CMK (cell line): ENCODE results near the gene C13orf46.
"Not testable (repeated sequence)": the region's sequence is repeated elsewhere in the genome, so short reads cannot be mapped to it uniquely, and the experiment has no call there.

Experiments used
- DNase-seq: peaks from one replicate; pipeline ENCODE4 v3.0.0-alpha.2; 2010; ENCODE audit warnings: low read depth

C13orf46 gene

GRCh38 chr13:113991676-113992179, 17.9 kb upstream of the C13orf46 start:
- no peak for DNase-seq

- DNase-seq: no peak
These were observed 17.4 kb upstream of the C13orf46 start for GRCh38 chr13:113991191-113991669.

DNA sequence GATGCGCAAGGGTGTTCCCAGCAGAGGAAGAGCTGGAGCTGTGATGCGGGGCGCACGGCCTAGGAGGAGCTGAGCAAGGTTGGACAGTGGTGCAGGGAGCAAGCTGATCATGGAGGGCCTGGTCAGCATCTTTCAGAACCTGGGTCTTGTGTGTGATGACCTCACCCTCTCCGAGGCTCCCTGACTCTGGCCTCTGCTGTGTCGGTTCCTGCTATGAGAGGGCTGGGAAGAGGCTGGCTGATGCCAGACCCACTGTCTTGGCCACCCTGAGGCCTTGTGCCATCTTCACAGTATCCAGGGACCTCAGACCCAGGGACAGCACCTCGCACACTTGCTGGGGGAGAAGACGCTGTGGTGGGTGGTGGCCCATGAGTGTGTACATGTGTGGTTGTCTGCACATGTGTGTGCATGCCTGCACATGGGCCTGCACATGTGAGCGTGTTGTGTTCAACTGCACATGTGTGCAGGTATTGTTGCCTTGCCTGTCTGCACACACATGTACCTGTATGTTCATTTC, 16.5 kb upstream of the C13orf46 start:
- DNase-seq: no peak

DNA sequence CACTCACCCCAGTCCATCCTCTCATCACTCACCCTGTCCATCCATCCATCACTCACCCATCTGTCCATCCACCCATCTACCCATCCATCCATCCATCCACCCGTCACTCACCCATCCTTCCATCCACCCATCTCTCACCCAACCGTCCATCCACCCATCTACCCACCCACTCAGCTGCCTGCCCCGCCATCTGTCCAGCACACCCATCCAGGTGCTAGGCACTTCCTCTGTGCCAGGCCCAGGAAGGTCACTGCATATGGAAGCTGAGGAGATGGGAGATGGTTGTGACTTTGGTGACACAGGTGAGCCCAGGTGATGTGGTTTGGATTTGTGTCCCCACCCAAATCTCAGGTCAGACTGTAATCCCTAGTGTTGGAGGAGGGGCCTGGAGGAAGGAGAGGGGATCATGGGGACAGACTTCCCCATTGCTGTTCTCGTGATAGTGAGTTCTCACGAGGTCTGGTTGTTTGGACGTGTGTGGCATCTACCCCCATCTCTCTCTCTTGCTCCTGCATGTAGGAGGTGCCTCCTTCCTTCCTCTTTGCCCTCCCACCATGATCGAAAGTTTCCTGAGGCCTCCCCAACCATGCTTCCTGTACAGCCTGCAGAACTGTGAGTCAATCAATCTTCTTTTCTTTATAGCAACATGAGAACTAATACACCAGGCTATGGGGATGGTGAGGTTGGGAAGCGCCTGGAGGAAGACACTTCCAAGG, 15.9 kb upstream of the C13orf46 start:
- peak; percentile 46 for DNase-seq

DNA sequence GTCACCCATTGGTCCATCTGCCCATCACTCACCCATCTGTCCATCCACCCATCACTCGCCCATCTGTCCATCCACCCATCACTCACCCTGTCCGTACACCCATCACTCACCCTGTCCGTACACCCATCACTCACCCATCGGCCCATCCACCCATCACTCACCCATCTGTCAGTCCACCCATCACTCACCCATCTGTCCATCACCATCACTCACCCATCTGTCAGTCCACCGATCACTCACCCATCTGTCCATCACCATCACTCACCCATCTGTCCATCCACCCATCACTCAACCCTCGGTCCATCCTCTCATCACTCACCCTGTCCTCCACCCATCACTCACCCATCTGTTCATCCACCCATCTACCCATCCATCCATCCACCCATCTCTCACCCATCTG, 15.0 kb upstream of the C13orf46 start:
- not testable (repeated sequence) for DNase-seq

- no peak for DNase-seq
These were observed 8.4 kb upstream of the C13orf46 start for GRCh38 chr13:113982296-113982661.

- DNase-seq: no peak
These were observed 7.9 kb upstream of the C13orf46 start for GRCh38 chr13:113981611-113982295.

DNA sequence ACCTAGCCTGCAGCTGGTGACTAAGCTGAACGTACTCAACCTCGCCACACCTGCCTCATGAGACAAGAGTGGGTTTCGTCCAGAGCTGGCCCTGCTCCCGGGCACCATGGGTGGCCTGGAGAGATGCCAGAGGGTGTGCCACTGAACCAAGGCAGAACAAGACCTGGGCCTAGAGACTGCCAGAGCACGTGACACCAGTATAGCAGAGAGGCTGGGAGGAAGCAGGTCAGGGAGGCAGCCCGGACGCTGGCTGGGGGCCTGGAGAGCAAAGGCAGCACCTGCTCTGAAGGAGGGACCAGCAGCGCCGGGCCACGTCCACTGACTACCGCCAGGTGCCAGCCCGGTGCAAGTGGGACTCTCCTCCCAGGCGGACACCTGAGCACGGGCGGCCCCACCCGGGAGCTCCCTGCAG, 7.3 kb upstream of the C13orf46 start:
- DNase-seq: no peak

GRCh38 chr13:113980489-113981064, 6.7 kb upstream of the C13orf46 start:
- DNase-seq: no peak

DNA sequence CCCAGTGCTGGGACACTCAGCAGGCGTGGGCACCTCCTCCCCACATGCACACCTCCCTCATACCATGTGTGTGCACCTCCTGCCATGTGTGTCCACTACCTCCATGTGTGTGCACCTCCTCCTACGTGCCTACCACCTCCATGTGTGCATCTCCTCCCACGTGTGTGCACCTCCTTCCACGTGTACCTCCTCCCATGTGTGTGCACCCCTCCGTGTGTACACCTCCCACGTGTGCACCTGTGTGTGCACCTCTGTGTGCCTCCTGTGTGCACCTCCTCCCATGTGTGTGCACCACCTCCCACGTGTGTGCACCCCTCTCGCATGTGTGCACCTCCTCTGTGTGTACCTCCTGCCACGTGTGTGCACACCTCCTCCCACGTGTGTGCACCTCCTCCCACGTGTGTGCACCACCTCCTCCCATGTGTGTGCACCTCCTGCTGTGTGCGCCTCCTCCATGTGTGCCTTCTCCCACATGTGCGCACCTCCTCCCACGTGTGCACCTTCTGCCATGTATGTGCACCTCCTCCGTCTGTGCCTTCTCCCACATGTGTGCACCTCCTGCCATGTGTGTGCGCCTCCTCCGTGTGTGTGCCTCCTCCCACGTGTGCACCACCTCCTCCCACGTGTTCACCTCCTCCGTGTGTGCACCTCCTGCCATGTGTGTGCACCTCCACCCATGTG, 6.1 kb upstream of the C13orf46 start:
- DNase-seq: no peak

GRCh38 chr13:113978741-113979481, 5.0 kb upstream of the C13orf46 start:
- DNase-seq: no peak

GRCh38 chr13:113977976-113978375, 4.1 kb upstream of the C13orf46 start:
- DNase-seq: no peak

DNA sequence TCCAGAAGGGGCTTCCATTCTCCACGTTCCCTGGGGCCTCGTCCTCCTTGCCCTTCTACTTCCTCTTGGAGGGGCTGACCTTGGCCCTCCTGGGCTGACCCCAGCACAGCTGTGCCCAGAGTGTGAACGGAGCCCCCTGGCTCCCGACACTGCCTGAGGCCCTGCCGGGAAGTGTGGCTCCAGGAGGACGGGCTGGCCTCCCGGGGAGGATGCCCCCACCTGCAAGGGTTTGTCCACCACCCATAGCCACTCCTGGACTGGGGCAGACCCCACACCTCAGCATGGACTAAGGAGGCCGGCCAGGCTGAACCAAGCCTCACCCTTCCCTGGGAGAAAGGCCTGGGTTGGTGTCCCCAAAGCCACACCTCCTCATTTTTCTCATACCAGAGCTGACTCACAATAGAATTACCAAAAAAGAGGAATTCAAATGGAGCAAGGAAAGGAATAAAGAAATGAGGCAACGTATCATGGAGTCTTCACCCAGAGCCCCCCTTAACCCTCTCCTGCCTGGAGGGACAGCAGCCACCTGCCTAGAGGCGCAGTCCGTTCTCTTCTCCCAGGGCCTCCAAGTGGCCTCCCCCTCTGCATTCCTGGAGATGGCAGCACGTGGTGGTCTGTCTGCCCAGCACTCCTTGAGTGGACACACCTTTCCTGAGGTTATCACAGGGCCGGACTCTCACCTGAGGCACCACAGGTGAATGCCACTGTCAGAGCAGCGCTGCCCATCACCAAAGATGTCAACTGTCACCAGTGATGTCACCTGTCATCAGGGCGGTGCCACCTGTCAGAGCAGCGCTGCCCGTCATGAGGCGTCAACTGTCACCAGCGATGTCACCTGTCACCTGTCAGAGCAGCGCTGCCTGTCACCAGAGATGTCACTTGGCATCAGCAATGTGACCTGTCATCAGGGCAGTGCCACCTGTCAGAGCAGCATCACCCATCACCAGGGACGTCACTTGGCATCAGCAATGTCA, 3.1 kb upstream of the C13orf46 start:
- no peak for DNase-seq

DNA sequence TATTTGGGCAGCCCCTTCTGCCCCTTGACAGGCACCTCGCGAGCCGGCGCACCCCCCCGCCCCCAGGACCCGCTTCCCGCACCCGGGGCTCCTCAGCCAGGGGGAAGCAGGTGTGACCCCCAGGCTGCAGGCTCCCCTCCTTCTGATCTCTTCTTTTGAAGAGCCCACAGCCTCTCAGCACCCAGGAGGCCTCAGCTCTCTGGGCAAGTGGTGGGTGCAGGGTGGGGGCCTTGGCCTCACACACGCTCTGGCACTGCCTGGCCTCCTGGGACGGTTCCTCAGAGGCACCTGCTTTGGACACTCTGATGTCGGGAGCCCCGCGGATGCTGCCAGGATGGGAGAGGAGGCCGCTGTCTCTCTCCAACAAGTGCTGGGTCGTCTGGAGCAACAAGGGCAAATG, 1.5 kb upstream of the C13orf46 start:
- DNase-seq: no peak

DNA sequence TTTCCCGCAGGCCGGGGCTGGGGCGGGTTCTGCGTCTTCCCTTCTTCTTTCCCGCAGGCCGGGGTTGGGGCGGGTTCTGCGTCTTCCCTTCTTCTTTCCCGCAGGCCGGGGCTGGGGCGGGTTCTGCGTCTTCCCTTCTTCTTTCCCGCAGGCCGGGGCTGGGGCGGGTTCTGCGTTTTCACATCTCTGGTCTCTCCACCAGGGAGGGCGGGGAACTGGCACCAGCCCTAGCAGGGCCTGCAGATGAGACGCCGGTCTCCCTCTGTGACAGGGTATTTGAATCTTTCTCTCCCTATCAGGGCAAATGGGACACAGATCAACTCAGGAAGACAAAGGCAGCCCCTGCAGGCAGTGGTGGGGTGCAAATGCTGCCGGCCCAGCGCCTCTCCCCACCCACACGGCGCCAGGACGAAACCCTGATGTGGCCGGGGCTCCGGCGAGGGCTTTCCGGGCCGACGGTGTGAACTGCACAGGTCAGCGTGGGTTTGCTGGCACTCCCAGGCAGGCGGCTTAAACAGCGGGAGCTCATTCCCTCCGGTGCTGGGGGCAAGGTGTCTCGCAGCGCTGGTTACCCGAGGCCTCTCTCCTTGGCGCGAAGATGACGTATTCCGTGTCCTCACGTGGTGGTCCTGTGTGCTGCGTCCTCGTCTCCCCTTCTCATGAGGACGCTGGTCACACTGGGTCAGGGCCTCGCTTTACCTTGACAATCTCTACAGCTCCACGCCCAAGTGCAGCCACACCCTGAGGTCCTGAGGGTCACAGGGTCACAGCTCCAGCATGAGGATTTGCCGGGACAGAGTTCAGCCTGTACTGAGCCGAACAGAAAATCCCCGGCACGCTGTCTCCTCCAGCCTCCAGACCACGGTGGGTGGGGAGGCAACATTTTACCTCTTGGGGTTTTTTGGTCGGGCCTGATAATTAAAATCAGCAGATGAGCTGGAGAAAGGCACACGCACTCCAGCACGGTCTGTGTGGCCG, 717 bp upstream of the C13orf46 start:
- DNase-seq: no peak

GRCh38 chr13:113972451-113973217, 1.2 kb downstream of the C13orf46 start:
- DNase-seq: no peak

GRCh38 chr13:113971471-113972231, 2.2 kb downstream of the C13orf46 start:
- DNase-seq: no peak
